Endothelial cell of umbilical vein (primary cell): ENCODE measurements around the gene EVI2A. TPM values are rescaled to one million over a fixed set of nuclear protein-coding genes. Genes with fewer than 3 reads are reported as not detected.

Experiments
- BruUV-seq: library from RNA; stranded (reverse); fragments of 400-500 nt; replicated peaks from 2 replicates; lab custom pipeline; 2021; lab: Mats Ljungman, UMichigan
- CTCF ChIA-PET: fragments of 300-600, 350-600 bp; sonication (Branson Sonifier 250); formaldehyde crosslinking; loops from one replicate; lab custom pipeline; 2021; ENCODE audit warnings: antibody characterized with exemption, inconsistent platforms; lab: Charles Lee
- POLR2A ChIA-PET: fragments of 300-600, 350-600 bp; sonication (Branson Sonifier 250); formaldehyde crosslinking; loops from one replicate; lab custom pipeline; 2021; ENCODE audit warnings: antibody characterized with exemption, inconsistent platforms; lab: Charles Lee
- DNase-seq: peaks from one replicate; pipeline ENCODE4 v3.0.0-alpha.2; 2011; ENCODE audit warnings: low read depth, low spot score
- FAIRE-seq: peaks from 2 replicates; lab custom pipeline; 2011; peaks lifted over from hg19 to GRCh38; lab: Jason Lieb, UNC
- H2AFZ ChIP-seq: 2 replicates; pipeline ENCODE4 v1.6.0; 2012; ENCODE audit warnings: low read depth, low read length, control low read depth, inconsistent platforms
- H3K27ac ChIP-seq: 2 replicates; pipeline ENCODE4 v1.5.1; 2011; ENCODE audit warnings: low read depth, mild to moderate bottlenecking, control low read depth, low read length, moderate library complexity; ENCODE audit not compliant: insufficient read depth
- H3K27me3 ChIP-seq, 2 experiments: 2 replicates each; pipeline versions ENCODE4 v1.6.0 to v1.6.1; 2011; ENCODE audit warnings: low read length in 2 of 2, mixed read lengths in 1 of 2; ENCODE audit not compliant: control insufficient read depth in 2 of 2, insufficient read depth in 2 of 2
- H3K36me3 ChIP-seq, 2 experiments: 2 replicates in 1 of 2; 3 replicates in 1 of 2; pipeline ENCODE4 v1.5.1; 2011; ENCODE audit warnings: low read length in 2 of 2, mild to moderate bottlenecking in 1 of 2, moderate library complexity in 1 of 2; ENCODE audit not compliant: control insufficient read depth in 2 of 2, insufficient read depth in 2 of 2; ENCODE audit errors: extremely low read depth in 1 of 2
- H3K4me1 ChIP-seq: 3 replicates; pipeline ENCODE4 v1.5.1; 2011; ENCODE audit warnings: mild to moderate bottlenecking, low read length; ENCODE audit not compliant: control insufficient read depth, insufficient read depth; ENCODE audit errors: extremely low read depth
- H3K4me2 ChIP-seq: 2 replicates; pipeline ENCODE4 v1.6.1; 2011; ENCODE audit warnings: low read length, control low read depth, mixed read lengths; ENCODE audit not compliant: insufficient read depth
- H3K4me3 ChIP-seq, 3 experiments: fragments of 200-600 bp in 1 of 3; sonication (generic), shearing (Covaris generic) in 1 of 3; replicated peaks in 1 of 3; 2 replicates each; pipeline ENCODE4 v1.5.1; 2011 to 2016; ENCODE audit warnings: control low read depth in 3 of 3, low read length in 3 of 3, mild to moderate bottlenecking in 2 of 3, inconsistent platforms in 1 of 3, low read depth in 1 of 3, moderate library complexity in 1 of 3; ENCODE audit not compliant: insufficient read depth in 1 of 3
- H3K79me2 ChIP-seq: 2 replicates; pipeline ENCODE4 v1.6.0; 2012; ENCODE audit warnings: low read length, inconsistent platforms; ENCODE audit not compliant: control insufficient read depth, insufficient read depth
- H3K9ac ChIP-seq: replicated peaks from 2 replicates; pipeline ENCODE3; 2011; ENCODE audit warnings: low read length, control low read depth; ENCODE audit not compliant: insufficient read depth; ENCODE audit errors: extremely low read depth
- H3K9me1 ChIP-seq: replicated peaks from 3 replicates; pipeline ENCODE4 v1.6.0; 2011; ENCODE audit warnings: mild to moderate bottlenecking, low read length; ENCODE audit not compliant: control insufficient read depth, insufficient read depth; ENCODE audit errors: extremely low read depth
- H3K9me3 ChIP-seq: replicated peaks from 2 replicates; pipeline ENCODE4 v1.5.1; 2012; ENCODE audit warnings: low read length, inconsistent platforms; ENCODE audit not compliant: control insufficient read depth, insufficient read depth
- H4K20me1 ChIP-seq: replicated peaks from 2 replicates; pipeline ENCODE3; 2011; ENCODE audit warnings: mild to moderate bottlenecking, low read length; ENCODE audit not compliant: control insufficient read depth, insufficient read depth; ENCODE audit errors: extremely low read depth
- EZH2 ChIP-seq: IDR thresholded peaks from 2 replicates; pipeline ENCODE4 v1.6.1; 2012; ENCODE audit warnings: borderline replicate concordance, low read depth, mild to moderate bottlenecking, moderate library complexity, low read length, inconsistent platforms; ENCODE audit not compliant: severe bottlenecking
- FOS ChIP-seq: IDR thresholded peaks from 2 replicates; pipeline ENCODE4 v1.6.1; 2011; ENCODE audit warnings: mild to moderate bottlenecking, low read length, moderate library complexity, borderline replicate concordance; ENCODE audit not compliant: insufficient read depth
- GATA2 ChIP-seq: IDR thresholded peaks from 2 replicates; pipeline ENCODE4 v1.7.0; 2011; ENCODE audit warnings: low read depth, mild to moderate bottlenecking, moderate library complexity, mixed read lengths, low read length; ENCODE audit not compliant: insufficient read length, insufficient read depth
- JUN ChIP-seq: IDR thresholded peaks from 2 replicates; pipeline ENCODE4 v1.6.1; 2011; ENCODE audit warnings: borderline replicate concordance, low read depth; ENCODE audit not compliant: insufficient read length, insufficient read depth
- MYC ChIP-seq: IDR thresholded peaks from one replicate; pipeline ENCODE4 v1.6.1; 2011; ENCODE audit warnings: mild to moderate bottlenecking, low read depth, low read length
- POLR2A ChIP-seq: IDR thresholded peaks from 2 replicates; pipeline ENCODE4 v1.6.1; 2012; ENCODE audit warnings: low read depth, mild to moderate bottlenecking, control low read depth, low read length
- POLR2AphosphoS5 ChIP-seq: IDR thresholded peaks from 2 replicates; pipeline ENCODE4 v1.6.1; 2012; ENCODE audit warnings: low read depth, mild to moderate bottlenecking, control low read depth, low read length, moderate library complexity; ENCODE audit not compliant: insufficient read depth
- dilution Hi-C: fragments of 300-500 bp; cut with MboI; formaldehyde crosslinking; loops from one replicate; pipeline ENCODE4 v1.15.0; 2019; ENCODE audit warnings: low sequenced_read_pairs; ENCODE audit not compliant: extremely low pct_ligation_motif_present
- intact Hi-C: fragments of 100-400 bp; cut with micrococcal nuclease; formaldehyde crosslinking; loops from one replicate; pipeline ENCODE4 v1.10.0; 2022
- polyA plus RNA-seq, 4 experiments: library from polyadenylated mRNA; depleted of rRNA in 3 of 4; stranded (reverse) in 3 of 4; unstranded in 1 of 4; fragments of >200 nt; gene quantifications; 2 replicates each; pipeline versions ENCODE4 v1.2.1 to v1.2.3, GENCODE V29; 2011 to 2012; ENCODE audit warnings: missing spikeins in 1 of 4
- total RNA-seq: library from RNA; stranded (reverse); gene quantifications from 2 replicates; pipeline ENCODE4 v1.2.3, GENCODE V29; 2021
- TF ChIP-seq, protein P1 (sequence below), 2 donors: IDR thresholded peaks; 1 replicate in 1 of 2; 2 replicates in 1 of 2; pipeline ENCODE4 v1.5.1; 2011; ENCODE audit warnings: low read length in 2 of 2, mild to moderate bottlenecking in 2 of 2, moderate library complexity in 2 of 2, control low read depth in 1 of 2, inconsistent platforms in 1 of 2, low read depth in 1 of 2; ENCODE audit not compliant: insufficient read depth in 1 of 2; ENCODE audit errors: extremely low read depth in 1 of 2
- TF ChIP-seq, protein P2 (sequence below): IDR thresholded peaks from 2 replicates; pipeline ENCODE4 v1.6.1; 2011; ENCODE audit not compliant: insufficient read depth, insufficient read length

Gene EVI2A
- total and polyA plus RNA-seq, 2 donors (not counting 3 experiments of a cell fraction or from before 2014, with no cell fraction given), result 0.07 to 0.22 TPM

- ChIA-PET CTCF (interaction anchor here (1.4 kb wide), 1 partner anchor 51 kb away, joined by 3 read pairs; no protein-coding TSS in a partner anchor), POLR2A (no interaction called here)
- no peaks in the 10 kb centered on the region for H4K20me1 ChIP-seq
- H3K9me1 ChIP-seq, result no peaks in the 10 kb centered on the region
- FAIRE-seq (no peak), DNase-seq (no peak)
- no TSS peak for BruUV-seq
- no peaks in the 10 kb centered on the region for H3K36me3 ChIP-seq
- TF ChIP-seq POLR2A (no peak), FOS (no peak), JUN (no peak), POLR2AphosphoS5 (no peak), MYC (no peak)
- H3K4me2 ChIP-seq, result no peak overlapping the region
- no peak overlapping the region for H3K4me3 ChIP-seq
- H3K9ac ChIP-seq, result no peak overlapping the region
- no peaks in the 10 kb centered on the region for H3K9me3 ChIP-seq
- no peaks in the 10 kb centered on the region for H3K27me3 ChIP-seq
- no peak overlapping the region for H2AFZ ChIP-seq
- peaks cover 11% of the 10 kb centered on the region for H3K4me1 ChIP-seq
- no peaks in the 10 kb centered on the region for H3K79me2 ChIP-seq
- intact Hi-C loops (no loop called here), dilution Hi-C loops (no loop called here)
- no peak overlapping the region for H3K27ac ChIP-seq
These were observed 1.2 kb downstream of the EVI2A start for GRCh38 chr17:31320241-31320640.

GRCh38 chr17:31318851-31319661, 2.4 kb downstream of the EVI2A start:
- FAIRE-seq (no peak), DNase-seq (no peak)
- dilution Hi-C loops, result no loop called here
- Histone ChIP-seq H3K4me1 (peaks cover 18% of the 10 kb centered on the region), H3K9me1 (no peaks in the 10 kb centered on the region), H2AFZ (no peak overlapping the region), H3K9me3 (no peaks in the 10 kb centered on the region), H3K4me2 (no peak overlapping the region), H3K79me2 (no peaks in the 10 kb centered on the region), H3K27me3 (no peaks in the 10 kb centered on the region), H3K4me3 (no peak overlapping the region), H3K36me3 (no peaks in the 10 kb centered on the region), H3K9ac (no peak overlapping the region), H3K27ac (no peak overlapping the region), H4K20me1 (no peaks in the 10 kb centered on the region)
- BruUV-seq, result no TSS peak
- intact Hi-C loops, result no loop called here
- ChIA-PET CTCF (interaction anchor here (1.4 kb wide), 2 partner anchors 9 to 50 kb away, joined by 3 read pairs; no protein-coding TSS in a partner anchor), POLR2A (no interaction called here)
- TF ChIP-seq EZH2 (no peak), GATA2 (no peak), MYC (no peak), FOS (no peak), POLR2A (no peak), JUN (no peak), POLR2AphosphoS5 (no peak)
- TF ChIP-seq, protein P1, sequence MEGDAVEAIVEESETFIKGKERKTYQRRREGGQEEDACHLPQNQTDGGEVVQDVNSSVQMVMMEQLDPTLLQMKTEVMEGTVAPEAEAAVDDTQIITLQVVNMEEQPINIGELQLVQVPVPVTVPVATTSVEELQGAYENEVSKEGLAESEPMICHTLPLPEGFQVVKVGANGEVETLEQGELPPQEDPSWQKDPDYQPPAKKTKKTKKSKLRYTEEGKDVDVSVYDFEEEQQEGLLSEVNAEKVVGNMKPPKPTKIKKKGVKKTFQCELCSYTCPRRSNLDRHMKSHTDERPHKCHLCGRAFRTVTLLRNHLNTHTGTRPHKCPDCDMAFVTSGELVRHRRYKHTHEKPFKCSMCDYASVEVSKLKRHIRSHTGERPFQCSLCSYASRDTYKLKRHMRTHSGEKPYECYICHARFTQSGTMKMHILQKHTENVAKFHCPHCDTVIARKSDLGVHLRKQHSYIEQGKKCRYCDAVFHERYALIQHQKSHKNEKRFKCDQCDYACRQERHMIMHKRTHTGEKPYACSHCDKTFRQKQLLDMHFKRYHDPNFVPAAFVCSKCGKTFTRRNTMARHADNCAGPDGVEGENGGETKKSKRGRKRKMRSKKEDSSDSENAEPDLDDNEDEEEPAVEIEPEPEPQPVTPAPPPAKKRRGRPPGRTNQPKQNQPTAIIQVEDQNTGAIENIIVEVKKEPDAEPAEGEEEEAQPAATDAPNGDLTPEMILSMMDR (IDR thresholded peaks at IDR 0.05; ENCODE audit: extremely low read depth in 1 of 2, insufficient read depth in 1 of 2, low read depth in 1 of 2, low read length in 2 of 2), result no peak
- TF ChIP-seq, protein P2, sequence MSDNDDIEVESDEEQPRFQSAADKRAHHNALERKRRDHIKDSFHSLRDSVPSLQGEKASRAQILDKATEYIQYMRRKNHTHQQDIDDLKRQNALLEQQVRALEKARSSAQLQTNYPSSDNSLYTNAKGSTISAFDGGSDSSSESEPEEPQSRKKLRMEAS, result no peak
